HG03378 (cell line): Measurements from ENCODE around the gene RNU1-1.
"Not testable (repeated sequence)": the region's sequence is repeated elsewhere in the genome, so short reads cannot be mapped to it uniquely, and the experiment has no call there.

Experiments
- ATAC-seq: cut with Tn5 transposase; IDR thresholded peaks from one replicate; pipeline ENCODE4 v1.9.1; 2021; ENCODE audit warnings: mild to moderate bottlenecking, moderate library complexity; ENCODE audit not compliant: unreplicated experiment

Gene RNU1-1

DNA sequence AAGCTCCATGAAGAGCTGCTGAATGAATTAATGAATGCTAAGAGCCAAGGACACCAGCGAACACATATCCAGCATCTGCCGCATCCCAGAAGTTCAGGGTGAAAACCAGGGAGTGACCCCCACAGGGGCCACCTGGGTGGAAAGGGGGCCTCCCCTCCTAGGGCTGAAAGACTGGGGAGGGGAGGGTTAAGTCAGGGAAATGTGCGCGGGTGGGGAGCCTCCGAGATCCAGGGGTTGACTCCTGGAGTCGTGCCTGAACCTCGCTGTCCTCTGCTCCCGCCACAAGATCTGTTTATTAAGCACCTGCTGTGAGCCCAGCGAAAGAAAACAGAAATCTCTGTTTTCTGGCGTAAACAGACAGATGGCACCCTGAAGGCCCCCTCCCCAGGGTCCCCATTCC, 16.0 kb downstream of the RNU1-1 start:
- ATAC-seq = not testable (repeated sequence)

DNA sequence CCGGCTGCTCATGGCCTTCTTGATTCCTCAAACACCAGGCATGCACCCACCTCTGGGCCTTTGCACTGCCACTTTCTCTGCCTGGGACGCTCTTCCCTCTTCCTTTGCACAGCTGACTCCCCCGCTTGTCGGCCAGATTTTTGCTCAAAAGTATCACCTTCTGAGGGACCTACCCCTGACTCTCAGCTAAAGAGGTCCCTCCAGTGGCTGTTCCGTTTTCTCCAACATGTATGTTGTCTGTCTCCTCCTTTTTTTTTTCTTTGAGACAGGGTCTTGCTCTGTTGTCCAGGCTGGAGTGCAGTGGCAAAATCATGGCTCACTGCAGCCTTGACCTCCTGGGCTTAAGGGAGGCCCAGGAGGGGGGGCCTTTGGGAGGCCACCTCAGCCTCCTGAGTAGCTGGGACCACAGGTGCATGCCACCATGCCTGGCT, 16.6 kb downstream of the RNU1-1 start:
- not testable (repeated sequence) for ATAC-seq

DNA sequence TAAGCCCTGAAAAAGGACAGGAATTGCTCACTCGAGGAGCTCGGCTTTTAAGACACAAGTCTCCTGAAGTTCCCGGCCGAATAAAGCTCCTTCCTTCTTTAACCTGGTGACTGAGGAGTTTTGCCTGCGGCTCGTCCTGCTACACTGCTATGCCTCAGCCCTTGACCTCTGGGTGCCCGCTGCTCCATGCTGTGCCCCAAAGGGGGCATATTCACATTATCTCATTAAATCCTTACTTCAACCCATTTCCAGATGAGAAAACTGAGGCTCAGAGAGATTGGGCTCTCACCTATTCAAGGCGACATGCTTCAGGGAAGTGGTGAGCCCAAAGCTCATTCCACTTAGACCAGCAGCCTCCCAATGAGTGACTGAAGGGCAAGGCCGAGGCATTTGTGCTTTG, 20.4 kb downstream of the RNU1-1 start:
- ATAC-seq = not testable (repeated sequence)

DNA sequence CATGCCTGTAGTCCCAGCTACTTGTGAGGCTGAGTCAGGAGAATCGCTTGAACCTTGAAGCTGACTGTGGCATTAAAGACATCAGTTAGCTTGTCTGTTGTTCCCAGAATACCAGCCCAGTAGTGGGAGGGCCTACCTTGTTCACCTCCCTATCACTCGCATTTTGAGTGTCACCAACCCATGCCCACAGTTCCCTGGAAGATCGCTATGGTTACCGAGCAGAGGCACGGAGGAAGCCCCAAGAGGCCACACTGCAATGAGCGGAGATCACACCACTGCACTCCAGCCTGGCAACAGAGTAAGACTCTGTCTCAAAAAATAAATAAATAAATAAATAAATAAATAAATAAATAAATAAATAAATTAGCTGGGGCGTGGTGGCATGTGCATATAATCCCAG, 21.1 kb downstream of the RNU1-1 start:
- not testable (repeated sequence) for ATAC-seq

DNA sequence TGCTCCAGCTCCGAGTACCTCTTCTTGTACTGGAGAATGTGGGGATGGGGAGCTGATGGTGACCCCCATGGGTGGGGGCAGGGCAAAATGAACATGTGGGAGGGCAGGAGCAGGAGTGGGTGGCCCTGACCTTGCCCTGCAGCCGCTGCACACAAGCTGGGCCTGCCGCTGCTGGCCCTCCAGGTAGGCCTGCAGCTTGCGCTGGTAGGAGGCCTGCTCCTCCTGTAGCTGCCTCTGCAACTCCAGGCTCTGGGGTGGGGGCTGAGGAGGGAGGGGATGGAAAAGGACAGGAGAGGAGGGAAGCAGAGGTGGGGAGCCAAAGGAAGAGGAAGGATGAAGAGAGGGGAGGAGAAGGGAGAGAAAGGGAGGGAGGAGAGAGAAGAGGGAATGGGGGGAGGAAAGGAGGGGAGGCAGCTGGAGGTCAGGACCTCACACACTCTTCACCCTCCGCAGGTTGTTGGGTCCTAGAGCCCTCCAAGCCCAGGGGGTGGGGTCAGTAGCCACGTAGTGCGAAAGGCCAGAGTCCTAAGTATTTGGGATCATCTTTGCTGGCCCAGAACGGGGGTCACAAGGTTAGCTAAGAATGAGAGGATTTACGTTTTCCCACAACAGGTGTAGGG, 22.9 kb downstream of the RNU1-1 start:
- no peak for ATAC-seq

DNA sequence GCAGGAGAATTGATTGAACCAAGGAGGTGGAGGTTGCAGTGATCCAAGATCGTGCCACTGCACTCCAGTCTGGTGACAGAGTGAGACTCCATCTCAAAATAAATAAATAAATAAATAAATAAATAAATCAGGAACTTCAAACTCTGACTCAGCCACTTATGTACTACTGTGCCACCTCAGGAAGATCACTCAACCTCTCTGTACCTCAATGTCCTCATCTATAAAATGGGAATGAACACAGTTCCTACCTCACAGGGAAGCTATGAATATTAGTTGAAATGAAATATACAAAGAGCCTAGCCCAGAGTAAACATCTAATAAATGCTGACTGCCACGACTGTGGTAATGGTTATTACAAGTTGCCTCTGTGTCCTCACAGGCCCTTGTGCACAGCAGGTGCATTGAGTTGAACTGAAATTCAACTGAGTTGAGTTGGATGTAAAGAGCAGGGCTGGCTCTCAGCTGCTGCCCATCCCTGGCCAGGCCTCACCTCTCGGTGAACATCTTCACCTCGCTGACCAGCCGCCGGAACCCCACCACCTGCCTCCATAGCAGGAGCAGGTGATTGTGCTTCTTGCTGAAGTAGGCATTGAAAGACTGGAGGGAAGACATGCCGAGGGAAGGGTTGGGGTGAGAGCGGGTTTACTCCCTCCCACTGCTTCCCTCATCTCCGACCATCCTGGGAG, 24.7 kb downstream of the RNU1-1 start:
- not testable (repeated sequence) for ATAC-seq

DNA sequence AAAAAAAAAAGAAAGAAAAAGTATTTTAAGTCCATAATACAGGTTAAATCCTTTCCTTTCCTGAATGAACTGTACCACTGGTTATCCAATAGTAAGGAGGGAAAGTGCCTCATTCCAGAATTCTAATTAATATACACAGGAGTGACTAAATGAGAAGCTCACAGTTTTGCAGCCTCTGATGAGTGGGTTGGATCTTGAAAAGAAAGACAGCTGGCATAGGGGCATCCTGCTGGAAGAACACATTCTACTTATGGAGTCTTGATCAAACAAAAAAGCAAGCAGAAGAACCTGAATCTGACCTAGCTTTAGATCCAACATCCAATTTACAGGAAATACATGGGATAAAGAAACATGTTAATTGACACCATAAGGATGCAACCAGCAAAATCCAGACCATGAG, 27.1 kb downstream of the RNU1-1 start:
- not testable (repeated sequence) for ATAC-seq

DNA sequence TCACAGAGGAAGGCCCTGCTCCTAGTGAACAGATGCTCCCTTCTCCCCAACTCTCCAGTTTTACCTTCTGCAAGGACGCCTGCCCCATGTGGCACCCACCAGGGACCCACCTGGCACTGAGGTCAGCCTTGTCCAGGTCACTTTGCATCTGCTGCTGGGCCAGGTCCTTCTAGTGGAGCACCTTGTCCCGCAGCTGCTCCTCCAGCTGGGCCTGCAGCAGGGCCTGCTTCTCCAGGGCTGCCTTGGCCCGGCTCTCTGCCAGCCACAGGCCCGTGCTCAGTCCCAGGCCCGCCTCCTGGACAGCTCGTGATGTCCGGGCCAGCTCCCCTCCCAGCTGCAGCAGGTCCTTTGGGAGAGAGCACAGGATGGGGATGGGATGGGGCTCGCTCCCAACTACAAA, 27.8 kb downstream of the RNU1-1 start:
- ATAC-seq = not testable (repeated sequence)

DNA sequence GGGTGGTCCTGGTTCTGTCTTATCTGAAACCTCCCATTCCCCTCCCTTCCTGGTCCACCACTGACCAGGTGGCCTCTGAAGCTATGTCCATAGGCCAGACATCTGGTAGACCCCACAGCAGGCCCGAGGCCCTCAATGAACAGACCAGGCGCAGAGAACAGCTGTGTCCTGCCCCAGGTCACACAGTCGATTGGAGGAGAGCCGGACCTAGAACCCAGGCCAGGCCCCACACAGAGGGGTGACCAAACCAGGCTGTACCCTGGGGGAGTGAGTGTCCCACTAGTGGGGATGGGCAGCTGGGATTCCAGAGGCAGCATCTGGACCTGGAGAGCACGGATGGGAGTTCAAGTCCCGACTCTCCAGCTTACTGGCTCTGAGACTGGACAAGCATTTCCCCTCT, 29.2 kb downstream of the RNU1-1 start:
- ATAC-seq = no peak

DNA sequence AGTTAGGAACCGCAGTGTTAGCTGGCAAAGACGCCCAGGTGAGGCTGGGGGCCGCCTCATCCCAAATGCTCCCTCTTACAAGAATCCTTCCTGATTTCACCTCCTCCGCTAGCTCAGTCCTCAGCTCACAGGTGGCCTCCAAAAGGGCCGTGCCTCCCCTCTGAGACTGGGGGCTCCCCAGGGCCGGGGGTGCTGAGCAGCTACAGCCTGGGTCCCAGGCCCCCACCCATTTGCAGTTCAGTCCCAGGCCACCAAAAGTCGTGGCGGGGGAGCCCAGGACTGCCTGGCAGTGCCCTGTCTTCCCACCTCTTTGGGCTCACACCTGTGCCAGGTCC, 29.6 kb downstream of the RNU1-1 start:
- no peak for ATAC-seq

DNA sequence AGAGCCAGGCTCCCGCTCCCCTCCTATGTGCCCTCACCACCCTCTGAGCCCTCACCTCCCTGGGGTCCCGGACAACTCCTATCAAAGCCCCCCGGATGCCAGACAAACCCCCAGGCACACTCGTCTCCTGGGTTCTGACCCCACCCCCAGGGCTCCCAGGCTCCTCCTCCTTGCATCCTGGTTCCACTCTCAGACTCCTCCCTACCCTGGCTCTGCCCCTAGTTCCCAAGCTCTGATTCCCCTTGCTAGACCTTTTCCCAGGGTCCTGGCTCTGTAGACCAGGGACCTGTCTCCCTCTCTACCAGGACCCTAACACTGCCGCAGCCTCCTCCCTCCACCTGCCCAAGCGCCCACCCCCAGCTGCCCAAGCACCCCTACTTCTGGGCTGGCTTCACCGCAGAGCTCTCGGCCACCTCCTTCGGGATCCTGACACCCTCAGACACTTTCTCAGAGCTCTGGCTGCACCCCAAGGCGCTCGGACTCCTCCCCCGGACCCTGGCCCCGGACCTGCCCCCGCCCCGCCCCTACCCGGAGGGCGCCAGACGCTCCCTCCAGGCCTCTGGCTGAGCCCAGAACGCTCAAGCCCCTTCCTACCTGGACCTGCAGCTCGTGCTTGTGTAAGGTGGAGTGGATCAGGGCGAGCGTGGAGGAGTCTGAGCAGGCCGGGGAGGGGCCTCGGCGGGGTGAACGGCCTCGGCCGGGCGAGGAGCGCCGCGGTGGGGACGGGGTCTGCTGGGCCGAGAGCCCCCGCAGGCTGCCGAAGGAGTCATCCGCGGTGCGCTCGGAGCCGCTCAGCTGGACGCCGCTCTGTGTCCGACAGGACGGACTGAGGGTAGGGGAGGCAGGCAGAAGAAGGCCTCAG, 30.2 kb downstream of the RNU1-1 start:
- ATAC-seq = not testable (repeated sequence)

DNA sequence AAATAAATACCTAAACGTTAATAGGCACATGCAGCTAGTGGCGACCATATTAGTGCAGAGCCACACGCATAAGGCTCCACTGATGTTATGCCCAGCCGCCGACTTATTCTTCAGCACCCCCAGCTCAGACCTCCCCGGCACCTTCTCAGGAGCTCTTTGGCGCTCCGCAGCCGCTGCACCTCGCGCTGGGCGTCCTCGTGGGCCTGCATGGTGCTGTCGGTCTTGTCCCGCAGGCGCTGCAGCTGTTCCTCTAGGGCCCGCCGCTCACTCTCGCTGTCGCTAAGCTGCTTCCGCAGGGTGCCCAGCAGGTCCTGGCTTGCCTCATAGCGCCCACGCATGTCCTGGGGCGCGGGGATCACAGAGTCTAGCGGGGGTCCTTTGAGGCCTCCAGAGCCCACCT, 30.9 kb downstream of the RNU1-1 start:
- not testable (repeated sequence) for ATAC-seq

DNA sequence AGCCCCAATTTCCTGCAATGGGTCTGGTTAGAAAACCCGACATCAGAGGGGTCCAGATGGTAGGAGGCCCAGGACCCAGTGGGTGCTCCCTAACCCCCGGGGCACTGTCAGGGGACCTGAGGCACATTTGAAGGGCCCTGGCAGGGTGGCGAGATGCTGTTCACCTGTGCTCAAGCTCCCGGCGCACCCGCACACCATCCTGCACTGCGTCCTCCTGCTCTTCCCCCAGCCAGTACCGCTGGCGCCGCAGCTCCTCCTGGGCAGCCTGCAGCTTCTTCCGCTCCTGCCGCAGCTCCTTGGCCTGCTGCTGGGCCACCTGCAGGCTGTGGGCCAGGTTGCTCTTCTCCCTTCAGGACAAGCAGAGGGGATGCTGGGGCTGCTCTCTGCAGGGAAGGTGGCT, 36.0 kb downstream of the RNU1-1 start:
- ATAC-seq = no peak

DNA sequence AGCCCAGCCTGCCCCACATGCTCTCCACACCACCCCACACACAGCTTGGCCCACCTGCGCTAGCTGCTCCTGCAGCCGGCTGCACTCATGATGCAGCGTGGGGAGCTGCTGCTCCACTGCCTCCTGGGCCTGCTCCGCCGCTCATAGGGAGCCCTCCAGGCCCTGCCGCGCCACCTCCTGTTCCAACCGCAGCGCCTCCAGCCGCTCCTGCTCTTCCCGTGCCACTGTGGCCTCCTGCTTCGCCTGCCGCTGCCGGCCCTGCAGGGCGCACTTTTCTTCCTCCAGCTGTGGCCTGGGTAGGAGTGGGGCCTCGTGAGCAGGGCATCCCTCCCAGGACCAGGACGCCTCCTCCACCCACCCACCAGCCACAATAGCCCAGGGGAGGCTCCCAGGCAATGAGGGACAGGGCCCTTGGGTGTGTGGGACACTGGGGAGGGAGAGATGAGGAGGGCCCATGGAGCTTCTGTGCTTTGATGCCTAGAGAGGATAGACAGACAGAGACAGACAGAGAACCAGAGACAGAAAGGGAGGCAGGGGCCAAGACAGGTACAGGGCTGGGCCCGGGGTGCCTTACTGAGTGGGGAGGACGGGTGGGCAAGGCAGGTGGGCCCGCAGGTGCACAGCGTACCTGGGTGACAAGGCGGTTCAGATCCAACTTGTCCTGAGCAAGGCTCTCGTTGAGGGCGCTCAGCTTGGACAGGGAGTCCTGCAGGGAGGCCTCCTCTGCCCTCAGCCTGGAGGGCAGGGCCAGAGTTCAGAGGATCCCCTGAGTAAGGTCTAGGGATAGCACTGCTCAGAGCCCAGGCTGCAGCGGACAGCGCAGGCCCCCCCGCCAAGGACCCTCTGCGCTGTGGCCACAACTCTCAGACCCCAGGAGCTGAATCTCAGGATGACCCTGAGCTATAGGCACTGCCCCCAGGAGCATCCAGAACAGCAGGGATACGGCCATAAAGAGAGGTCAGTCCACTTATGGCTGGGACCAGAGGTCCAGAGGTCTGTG, 38.0 kb downstream of the RNU1-1 start:
- ATAC-seq = not testable (repeated sequence)

DNA sequence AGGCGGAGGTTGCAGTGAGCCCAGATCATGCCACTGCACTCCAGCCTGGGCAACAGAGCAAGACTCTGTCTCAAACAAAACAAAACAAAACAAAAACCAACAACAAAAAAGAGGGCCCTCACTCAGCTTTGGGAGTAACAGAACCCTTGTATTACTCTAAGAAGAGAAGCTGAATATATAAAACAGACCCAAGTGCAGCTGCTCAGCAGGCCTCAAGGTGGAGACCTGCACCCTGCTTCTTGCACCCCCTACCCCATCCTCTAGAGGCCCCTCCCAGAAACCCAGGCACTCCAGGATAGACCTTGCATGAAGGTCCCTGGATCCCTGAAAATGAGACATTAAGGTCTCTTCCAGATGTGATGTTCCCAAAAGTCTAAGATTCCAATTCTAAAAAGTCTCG, 39.2 kb downstream of the RNU1-1 start:
- ATAC-seq = not testable (repeated sequence)

DNA sequence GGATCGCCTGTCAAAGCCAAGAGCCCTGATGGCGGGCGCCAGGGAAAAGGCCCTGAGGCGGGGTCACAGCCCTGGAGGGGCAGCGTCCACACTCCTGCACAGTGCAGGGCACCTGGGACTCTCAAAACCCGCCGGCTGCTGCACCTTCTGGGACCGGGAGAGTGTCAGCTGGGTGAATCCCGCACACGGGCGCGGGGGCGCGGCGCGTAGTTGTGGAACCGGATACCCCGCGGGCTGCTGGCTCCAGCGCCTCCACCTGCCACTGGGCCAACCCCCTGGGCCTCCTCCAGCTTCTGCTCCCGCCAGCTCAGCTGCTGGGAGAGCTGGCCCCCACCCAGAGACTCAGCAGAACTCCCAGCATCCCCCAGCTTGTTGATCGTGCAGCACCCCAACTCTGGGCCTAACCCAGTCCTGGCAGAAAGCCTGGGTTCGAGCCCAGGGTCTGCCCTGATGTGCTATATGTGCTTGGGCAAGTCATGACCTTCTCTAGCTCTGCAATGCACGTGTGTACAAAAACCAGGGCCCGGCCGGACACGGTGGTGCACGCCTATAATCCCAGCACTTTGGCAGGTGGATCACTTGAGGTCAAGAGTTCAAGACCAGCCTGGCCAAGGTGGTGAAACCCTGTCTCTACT, 39.8 kb downstream of the RNU1-1 start:
- no peak for ATAC-seq

DNA sequence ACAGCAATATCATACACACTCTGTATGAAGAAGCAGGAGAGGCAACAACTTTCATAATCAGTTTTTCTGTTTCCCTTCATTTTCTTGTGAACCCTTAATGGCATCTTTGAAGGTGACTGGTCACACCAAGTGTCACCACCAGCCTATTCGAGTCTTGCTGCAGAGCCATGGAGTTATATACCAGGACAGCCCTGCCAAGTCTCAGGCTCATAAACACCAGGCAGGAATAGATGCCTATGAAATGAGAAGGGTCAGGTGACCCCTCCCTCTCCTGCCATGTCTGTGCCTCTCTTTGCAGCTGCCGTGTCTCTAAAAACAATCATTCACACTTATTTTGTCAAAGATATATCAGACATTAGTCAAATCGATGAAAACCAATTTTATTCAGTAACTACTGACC, 45.5 kb downstream of the RNU1-1 start:
- no peak for ATAC-seq

DNA sequence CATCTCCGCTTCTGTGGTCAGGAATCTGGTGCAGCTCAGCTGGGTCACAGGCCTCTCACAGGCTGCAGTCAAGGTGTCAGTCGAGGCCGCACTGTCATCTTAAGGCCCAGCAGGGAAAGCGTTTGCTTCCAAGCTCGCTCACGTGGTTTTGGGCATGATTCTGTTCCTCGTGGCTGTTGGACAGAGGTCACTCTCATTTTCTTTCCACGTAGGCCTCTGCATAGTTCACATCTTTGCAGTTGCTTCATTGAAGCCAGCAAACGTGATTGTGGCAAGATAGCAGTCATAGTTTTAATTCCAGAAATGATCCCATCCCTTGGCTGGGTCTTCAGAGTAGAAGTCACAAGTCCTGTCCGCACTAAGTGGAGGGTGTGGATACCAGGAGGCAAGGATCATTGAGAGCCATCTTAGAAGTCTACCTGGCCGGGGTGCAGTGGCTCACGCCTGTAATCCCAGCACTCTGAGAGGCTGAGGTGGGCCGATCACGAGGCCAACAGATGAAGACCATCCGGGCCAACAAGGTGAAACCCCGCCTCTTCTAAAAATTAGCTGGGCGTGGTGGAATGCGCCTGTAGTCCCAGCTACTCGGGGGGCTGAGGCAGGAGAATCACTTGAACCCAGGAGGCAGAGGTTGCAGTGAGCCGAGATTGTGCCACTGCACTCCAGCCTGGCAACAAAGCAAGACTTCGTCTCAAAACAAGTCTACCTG, 49.0 kb downstream of the RNU1-1 start:
- ATAC-seq = no peak
